Activated gamma-delta T cell treated with Interleukin-2 at 50 U/mL for 16 hours (primary cell): ENCODE data around the gene SGCD.

Experiments used
- DNase-seq: peaks from one replicate; pipeline ENCODE4 v3.0.0-alpha.2; 2020

The SGCD gene

GRCh38 chr5:156471893-156472292 is 144.9 kb downstream of the SGCD start:
- DNase-seq, result no peak

- DNase-seq, result no peak
Observed at GRCh38 chr5:156473269-156473908, 146.4 kb downstream of the SGCD start.

GRCh38 chr5:156474251-156474650 is 147.3 kb downstream of the SGCD start:
- no peak for DNase-seq

- DNase-seq, result no peak
Observed at GRCh38 chr5:156475182-156476157, 148.5 kb downstream of the SGCD start.

GRCh38 chr5:156476158-156476551 is 149.2 kb downstream of the SGCD start:
- no peak for DNase-seq

- DNase-seq, result no peak
Observed at GRCh38 chr5:156476678-156477077, 149.7 kb downstream of the SGCD start.

GRCh38 chr5:156477196-156477595 is 150.2 kb downstream of the SGCD start:
- DNase-seq, result no peak

- no peak for DNase-seq
Observed at GRCh38 chr5:156479849-156480248, 152.9 kb downstream of the SGCD start.

GRCh38 chr5:156481741-156482140 is 154.8 kb downstream of the SGCD start:
- no peak for DNase-seq

- DNase-seq, result no peak
Observed at GRCh38 chr5:156482818-156483217, 155.9 kb downstream of the SGCD start.

- DNase-seq, result no peak
Observed at GRCh38 chr5:156486394-156487238, 159.7 kb downstream of the SGCD start.

GRCh38 chr5:156491766-156492165 is 164.8 kb downstream of the SGCD start:
- DNase-seq, result no peak

- no peak for DNase-seq
Observed at GRCh38 chr5:156496291-156496690, 169.3 kb downstream of the SGCD start.

GRCh38 chr5:156497804-156498208 is 170.8 kb downstream of the SGCD start:
- no peak for DNase-seq

- DNase-seq, result no peak
Observed at GRCh38 chr5:156498226-156498980, 171.4 kb downstream of the SGCD start.

GRCh38 chr5:156500755-156501154 is 173.8 kb downstream of the SGCD start:
- no peak for DNase-seq

GRCh38 chr5:156505101-156505500 is 178.1 kb downstream of the SGCD start:
- DNase-seq, result no peak

- DNase-seq, result no peak
Observed at GRCh38 chr5:156513123-156513815, 186.3 kb downstream of the SGCD start.

- no peak for DNase-seq
Observed at GRCh38 chr5:156515121-156515520, 188.2 kb downstream of the SGCD start.

- DNase-seq, result no peak
Observed at GRCh38 chr5:156515803-156516360, 188.9 kb downstream of the SGCD start.
